Measurements from ENCODE around the gene COPZ2.
"Not testable (repeated sequence)": the region's sequence is repeated elsewhere in the genome, so short reads cannot be mapped to it uniquely, and the experiment has no call there.

Gene COPZ2

GRCh38 chr17:48037838-48038323 is 284 bp upstream of the COPZ2 start:
- peaks cover 6 to 18% (median 14%) of the 10 kb centered on the region in 5 donors for H3K4me1 ChIP-seq (ENCODE audit: control insufficient read depth in 5 of 5, insufficient read depth in 5 of 5, low read length in 5 of 5)
- H3K9ac ChIP-seq (ENCODE audit: low read length in 5 of 5), result peak overlapping the region in 3 of 5 donors; percentile 8 to 53 (median 41)
- no peaks in the 10 kb centered on the region for H3K9me3 ChIP-seq (ENCODE audit: control insufficient read depth in 5 of 5, low read length in 5 of 5)
- H3K36me3 ChIP-seq (ENCODE audit: control insufficient read depth in 5 of 5, insufficient read depth in 5 of 5, low read length in 5 of 5), result peaks cover 0 to 5% (median 3%) of the 10 kb centered on the region in 5 donors
- peak overlapping the region in 4 of 5 donors; percentile 47 to 67 (median 56) for H3K4me3 ChIP-seq (ENCODE audit: low read depth in 1 of 5, low read length in 5 of 5)
- H3K27me3 ChIP-seq (ENCODE audit: control insufficient read depth in 5 of 5, insufficient read depth in 4 of 5, low read length in 5 of 5), result no peaks in the 10 kb centered on the region
- H3K27ac ChIP-seq (ENCODE audit: low read depth, low read length), result no peak overlapping the region

DNA sequence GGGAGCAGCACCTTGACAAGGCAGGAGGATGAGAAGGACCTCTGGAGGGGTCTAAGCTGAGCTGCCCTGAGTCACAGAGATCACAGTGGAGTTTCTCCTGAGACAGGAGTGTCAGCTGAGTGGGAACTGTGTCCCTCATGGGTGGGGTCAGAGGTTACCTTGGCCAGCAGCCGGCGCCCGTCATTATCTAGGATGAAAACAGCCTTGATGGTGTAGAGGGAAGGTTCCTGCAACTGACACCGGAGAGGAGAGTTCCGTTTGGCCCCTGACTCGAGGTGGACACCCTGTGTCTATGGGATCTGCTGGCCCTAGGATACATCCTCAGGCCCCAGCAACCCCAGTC is 933 bp downstream of the COPZ2 start:
- Histone ChIP-seq H3K4me3 (ENCODE audit: low read depth in 1 of 5, low read length in 5 of 5) (peak overlapping the region; percentile 49 to 77 (median 67)), H3K27ac (ENCODE audit: low read depth, low read length) (peak overlapping the region; percentile 65), H3K27me3 (ENCODE audit: control insufficient read depth in 5 of 5, insufficient read depth in 4 of 5, low read length in 5 of 5) (no peaks in the 10 kb centered on the region)

DNA sequence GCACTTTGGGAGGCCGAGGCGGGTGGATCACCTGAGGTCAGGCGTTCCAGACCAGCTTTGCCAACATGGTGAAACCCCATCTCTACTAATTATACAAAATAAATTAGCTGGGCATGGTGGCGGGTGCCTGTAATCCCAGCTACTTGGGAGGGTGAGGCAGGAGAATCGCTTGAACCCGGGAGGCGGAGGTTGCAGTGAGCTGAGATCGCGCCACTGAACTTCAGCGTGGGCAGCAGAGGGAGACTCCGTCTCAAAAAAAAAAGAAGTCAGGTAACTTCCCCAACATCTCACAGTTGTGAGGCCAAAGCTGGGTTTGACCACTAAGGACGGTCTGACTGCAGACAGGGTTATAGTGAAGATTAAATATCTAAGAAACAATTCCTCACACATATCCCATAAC is 2.9 kb downstream of the COPZ2 start:
- H3K27ac ChIP-seq (ENCODE audit: low read depth, low read length); H3K4me3 ChIP-seq (ENCODE audit: low read depth in 1 of 5, low read length in 5 of 5); H3K9me3 ChIP-seq (ENCODE audit: control insufficient read depth in 5 of 5, low read length in 5 of 5); H3K27me3 ChIP-seq (ENCODE audit: control insufficient read depth in 5 of 5, insufficient read depth in 4 of 5, low read length in 5 of 5); H3K9ac ChIP-seq (ENCODE audit: low read length in 5 of 5): not testable (repeated sequence)
- Histone ChIP-seq H3K36me3 (ENCODE audit: control insufficient read depth in 5 of 5, insufficient read depth in 5 of 5, low read length in 5 of 5) (peaks cover 0 to 11% (median 5%) of the 10 kb centered on the region in 5 donors), H3K4me1 (ENCODE audit: control insufficient read depth in 5 of 5, insufficient read depth in 5 of 5, low read length in 5 of 5) (peaks cover 6 to 23% (median 17%) of the 10 kb centered on the region in 5 donors)

More for the DNA sequence above, 933 bp downstream of the COPZ2 start:
- H3K36me3 ChIP-seq (ENCODE audit: control insufficient read depth in 5 of 5, insufficient read depth in 5 of 5, low read length in 5 of 5), result peaks cover 0 to 11% (median 5%) of the 10 kb centered on the region in 5 donors
- no peaks in the 10 kb centered on the region for H3K9me3 ChIP-seq (ENCODE audit: control insufficient read depth in 5 of 5, low read length in 5 of 5)
- peak overlapping the region; percentile 48 to 85 (median 74) for H3K9ac ChIP-seq (ENCODE audit: low read length in 5 of 5)
- peaks cover 6 to 18% (median 14%) of the 10 kb centered on the region in 5 donors for H3K4me1 ChIP-seq (ENCODE audit: control insufficient read depth in 5 of 5, insufficient read depth in 5 of 5, low read length in 5 of 5)

DNA sequence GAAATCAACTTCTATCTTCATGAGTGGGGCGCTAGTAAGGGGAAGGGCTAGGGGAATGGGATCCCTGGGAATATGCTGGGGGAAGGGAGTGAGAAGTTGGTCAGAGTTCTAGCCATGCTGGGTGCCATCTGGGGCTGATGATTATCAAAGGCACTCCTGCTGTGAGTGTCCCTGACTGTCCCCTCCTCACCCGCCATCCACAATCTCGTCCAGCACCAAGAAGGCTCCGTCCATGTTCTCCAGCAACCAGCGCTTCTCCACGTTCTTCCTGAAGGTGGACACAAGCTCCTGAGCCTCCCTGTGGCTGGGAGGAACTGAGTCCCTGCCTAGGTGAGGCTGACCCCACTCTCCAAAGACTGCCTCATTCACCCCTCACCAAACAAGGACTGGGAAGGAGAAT is 5.6 kb downstream of the COPZ2 start:
- H3K36me3 ChIP-seq (ENCODE audit: control insufficient read depth in 5 of 5, insufficient read depth in 5 of 5, low read length in 5 of 5), result peaks cover 0 to 11% (median 5%) of the 10 kb centered on the region in 5 donors
- peaks cover 3 to 15% (median 7%) of the 10 kb centered on the region in 5 donors for H3K4me1 ChIP-seq (ENCODE audit: control insufficient read depth in 5 of 5, insufficient read depth in 5 of 5, low read length in 5 of 5)
- no peak overlapping the region for H3K9ac ChIP-seq (ENCODE audit: low read length in 5 of 5)
- H3K27me3 ChIP-seq (ENCODE audit: control insufficient read depth in 5 of 5, insufficient read depth in 4 of 5, low read length in 5 of 5), result no peaks in the 10 kb centered on the region
- H3K27ac ChIP-seq (ENCODE audit: low read depth, low read length), result no peak overlapping the region
- H3K4me3 ChIP-seq (ENCODE audit: low read depth in 1 of 5, low read length in 5 of 5), result no peak overlapping the region
- H3K9me3 ChIP-seq (ENCODE audit: control insufficient read depth in 5 of 5, low read length in 5 of 5), result no peaks in the 10 kb centered on the region

- Histone ChIP-seq H3K9me3 (ENCODE audit: control insufficient read depth in 5 of 5, low read length in 5 of 5) (no peaks in the 10 kb centered on the region), H3K27ac (ENCODE audit: low read depth, low read length) (no peak overlapping the region), H3K4me1 (ENCODE audit: control insufficient read depth in 5 of 5, insufficient read depth in 5 of 5, low read length in 5 of 5) (peaks cover 5 to 23% (median 15%) of the 10 kb centered on the region in 5 donors), H3K4me3 (ENCODE audit: low read depth in 1 of 5, low read length in 5 of 5) (no peak overlapping the region), H3K9ac (ENCODE audit: low read length in 5 of 5) (peak overlapping the region in 1 of 5 donors; percentile 30), H3K36me3 (ENCODE audit: control insufficient read depth in 5 of 5, insufficient read depth in 5 of 5, low read length in 5 of 5) (peaks cover 0 to 11% (median 5%) of the 10 kb centered on the region in 5 donors), H3K27me3 (ENCODE audit: control insufficient read depth in 5 of 5, insufficient read depth in 4 of 5, low read length in 5 of 5) (no peaks in the 10 kb centered on the region)
These were observed 7.1 kb downstream of the COPZ2 start for GRCh38 chr17:48030531-48030930.

GRCh38 chr17:48028736-48029135 is 8.9 kb downstream of the COPZ2 start:
- H3K27ac ChIP-seq (ENCODE audit: low read depth, low read length), result no peak overlapping the region
- H3K36me3 ChIP-seq (ENCODE audit: control insufficient read depth in 5 of 5, insufficient read depth in 5 of 5, low read length in 5 of 5), result peaks cover 0 to 11% (median 5%) of the 10 kb centered on the region in 5 donors
- no peaks in the 10 kb centered on the region for H3K9me3 ChIP-seq (ENCODE audit: control insufficient read depth in 5 of 5, low read length in 5 of 5)
- H3K4me1 ChIP-seq (ENCODE audit: control insufficient read depth in 5 of 5, insufficient read depth in 5 of 5, low read length in 5 of 5), result peaks cover 13 to 38% (median 30%) of the 10 kb centered on the region in 5 donors
- H3K27me3 ChIP-seq (ENCODE audit: control insufficient read depth in 5 of 5, insufficient read depth in 4 of 5, low read length in 5 of 5), result no peaks in the 10 kb centered on the region
- H3K9ac ChIP-seq (ENCODE audit: low read length in 5 of 5), result peak overlapping the region in 1 of 5 donors; percentile 44
- H3K4me3 ChIP-seq (ENCODE audit: low read depth in 1 of 5, low read length in 5 of 5), result no peak overlapping the region

DNA sequence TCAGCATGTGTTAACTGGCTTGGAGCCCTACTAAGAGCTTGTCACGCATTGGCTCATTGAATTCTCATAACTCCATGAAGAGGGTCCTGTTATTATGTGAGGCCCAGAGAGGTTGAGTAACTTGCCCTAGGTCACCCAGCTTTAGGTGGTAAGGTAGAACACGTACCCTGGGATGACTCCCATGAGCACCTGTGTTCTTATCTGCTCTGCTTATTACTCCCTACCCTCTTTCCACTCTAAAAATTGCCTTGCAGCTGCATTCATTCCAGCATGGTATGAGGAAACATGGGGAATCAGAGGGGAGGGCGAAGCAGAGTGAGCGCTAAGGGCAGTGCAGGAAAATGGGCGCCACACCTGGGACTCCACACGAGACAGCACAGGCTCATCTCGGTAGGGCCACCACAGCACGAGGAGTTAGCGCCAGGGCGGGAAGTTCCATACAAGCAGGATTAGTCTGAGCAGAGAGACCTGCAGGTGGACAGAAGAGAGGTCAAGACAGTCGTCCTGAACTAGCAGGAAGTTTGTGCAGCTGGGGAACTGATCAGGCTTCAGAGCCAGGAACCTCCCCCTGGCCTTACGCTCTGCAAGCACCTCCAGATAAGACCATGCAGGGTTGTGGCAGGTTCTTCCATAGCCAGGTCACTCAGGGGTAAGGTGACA is 10.1 kb downstream of the COPZ2 start:
- Histone ChIP-seq H3K4me1 (ENCODE audit: control insufficient read depth in 5 of 5, insufficient read depth in 5 of 5, low read length in 5 of 5) (peaks cover 13 to 44% (median 36%) of the 10 kb centered on the region in 5 donors), H3K9ac (ENCODE audit: low read length in 5 of 5) (no peak overlapping the region), H3K4me3 (ENCODE audit: low read depth in 1 of 5, low read length in 5 of 5) (no peak overlapping the region), H3K36me3 (ENCODE audit: control insufficient read depth in 5 of 5, insufficient read depth in 5 of 5, low read length in 5 of 5) (peaks cover 0 to 6% (median 3%) of the 10 kb centered on the region in 5 donors), H3K27me3 (ENCODE audit: control insufficient read depth in 5 of 5, insufficient read depth in 4 of 5, low read length in 5 of 5) (no peaks in the 10 kb centered on the region), H3K27ac (ENCODE audit: low read depth, low read length) (no peak overlapping the region), H3K9me3 (ENCODE audit: control insufficient read depth in 5 of 5, low read length in 5 of 5) (no peaks in the 10 kb centered on the region)

DNA sequence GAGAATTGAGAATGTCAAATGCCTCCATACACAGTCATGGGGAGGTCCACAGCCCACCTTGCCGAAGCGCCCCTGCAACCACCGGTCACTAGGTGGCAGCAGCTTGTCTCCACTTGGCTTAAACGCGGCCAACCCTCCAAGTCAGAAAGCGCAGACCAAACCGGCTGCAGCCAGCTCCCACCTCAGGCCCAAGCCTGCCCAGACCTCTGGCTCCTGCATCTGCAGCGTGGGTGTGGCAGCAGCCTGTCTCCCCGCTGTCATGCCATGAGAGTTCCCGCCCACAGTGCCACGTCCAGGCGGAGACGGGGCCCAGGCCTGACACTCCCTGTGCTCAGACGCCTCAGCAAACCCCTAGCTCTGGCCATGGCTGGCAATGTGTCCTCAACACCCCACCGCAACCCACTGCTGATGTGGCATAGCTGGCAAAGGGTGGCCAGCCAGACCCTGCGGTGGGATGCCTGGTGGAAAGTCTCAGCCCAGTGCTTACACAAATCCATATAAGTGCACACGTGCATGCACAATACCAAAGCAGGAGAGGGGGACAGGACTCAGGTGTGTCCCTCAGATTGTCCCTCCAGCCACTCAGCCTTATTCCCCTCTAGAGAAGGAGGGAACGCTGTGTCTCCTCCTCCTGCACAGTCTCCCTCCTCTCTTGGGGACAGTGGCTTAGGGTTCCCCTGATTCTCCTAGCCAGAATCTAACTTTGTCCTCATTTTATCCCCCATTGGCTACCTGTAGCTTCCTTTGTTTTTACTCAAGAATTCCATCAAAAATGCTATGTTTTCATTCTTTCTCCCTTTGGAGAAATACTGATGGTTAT is 10.9 kb downstream of the COPZ2 start:
- Histone ChIP-seq H3K4me1 (ENCODE audit: control insufficient read depth in 5 of 5, insufficient read depth in 5 of 5, low read length in 5 of 5) (peaks cover 13 to 44% (median 36%) of the 10 kb centered on the region in 5 donors), H3K9ac (ENCODE audit: low read length in 5 of 5) (peak overlapping the region in 1 of 5 donors; percentile 43), H3K4me3 (ENCODE audit: low read depth in 1 of 5, low read length in 5 of 5) (peak overlapping the region in 1 of 5 donors; percentile 94), H3K36me3 (ENCODE audit: control insufficient read depth in 5 of 5, insufficient read depth in 5 of 5, low read length in 5 of 5) (peaks cover 0 to 2% (median 0%) of the 10 kb centered on the region in 5 donors), H3K27ac (ENCODE audit: low read depth, low read length) (no peak overlapping the region), H3K9me3 (ENCODE audit: control insufficient read depth in 5 of 5, low read length in 5 of 5) (no peaks in the 10 kb centered on the region), H3K27me3 (ENCODE audit: control insufficient read depth in 5 of 5, insufficient read depth in 4 of 5, low read length in 5 of 5) (no peaks in the 10 kb centered on the region)

DNA sequence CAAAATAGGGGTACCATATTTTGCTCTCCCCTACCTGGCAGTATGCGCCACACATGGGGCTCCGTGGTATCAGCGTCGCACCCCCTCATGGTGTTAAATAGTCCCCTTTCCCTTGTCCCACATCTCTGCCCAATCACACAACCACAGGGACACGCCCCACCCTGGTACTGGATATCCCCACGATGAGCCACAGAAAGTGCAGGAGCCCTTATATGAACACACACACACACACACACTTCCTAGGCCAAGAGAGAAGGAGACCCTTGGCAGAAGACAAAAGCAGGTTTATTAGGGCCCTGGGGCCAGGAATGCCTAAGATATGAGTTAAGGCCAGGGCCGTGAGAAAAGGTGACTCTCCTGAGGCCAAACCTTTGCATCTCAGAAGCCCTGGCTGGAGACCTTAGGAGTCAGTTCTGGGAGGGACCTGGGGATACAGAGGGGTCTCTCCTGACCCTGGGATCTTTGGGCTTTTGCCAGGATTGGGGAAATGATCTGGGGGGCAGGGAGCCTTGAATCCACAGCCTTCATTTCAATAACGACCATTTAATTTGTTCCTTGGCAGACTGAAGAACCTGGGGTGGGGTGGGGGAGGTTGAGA is 11.6 kb downstream of the COPZ2 start:
- Histone ChIP-seq H3K9ac (ENCODE audit: low read length in 5 of 5) (peak overlapping the region in 2 of 5 donors; percentile 43 to 79), H3K36me3 (ENCODE audit: control insufficient read depth in 5 of 5, insufficient read depth in 5 of 5, low read length in 5 of 5) (no peaks in the 10 kb centered on the region), H3K9me3 (ENCODE audit: control insufficient read depth in 5 of 5, low read length in 5 of 5) (no peaks in the 10 kb centered on the region), H3K4me3 (ENCODE audit: low read depth in 1 of 5, low read length in 5 of 5) (peak overlapping the region in 4 of 5 donors; percentile 77 to 94 (median 82)), H3K27me3 (ENCODE audit: control insufficient read depth in 5 of 5, insufficient read depth in 4 of 5, low read length in 5 of 5) (no peaks in the 10 kb centered on the region), H3K27ac (ENCODE audit: low read depth, low read length) (no peak overlapping the region), H3K4me1 (ENCODE audit: control insufficient read depth in 5 of 5, insufficient read depth in 5 of 5, low read length in 5 of 5) (peaks cover 13 to 44% (median 36%) of the 10 kb centered on the region in 5 donors)

Measured in subcutaneous abdominal adipose tissue (tissue), 5 donors.